ACC112 (cell line): Measurements from ENCODE around the gene ARMC9.
"Not testable (repeated sequence)": the region's sequence is repeated elsewhere in the genome, so short reads cannot be mapped to it uniquely, and the experiment has no call there.

Experiments
- H2AFZ ChIP-seq: fragments of 200-600 bp; sonication (generic); one replicate; pipeline ENCODE4 v1.6.0; 2017; ENCODE audit warnings: antibody characterized with exemption, low read length; ENCODE audit not compliant: unreplicated experiment
- H3K27ac ChIP-seq: fragments of 200-600 bp; sonication (generic); 2 replicates; pipeline ENCODE4 v1.5.1; 2014; ENCODE audit warnings: low read depth, mild to moderate bottlenecking, antibody characterized with exemption, low read length, moderate library complexity
- H3K27me3 ChIP-seq: fragments of 200-600 bp; sonication (generic); 2 replicates; pipeline ENCODE4 v1.6.1; 2014; ENCODE audit warnings: mild to moderate bottlenecking, antibody characterized with exemption, low read length, moderate library complexity, mixed read lengths; ENCODE audit not compliant: insufficient read depth
- H3K36me3 ChIP-seq: fragments of 200-600 bp; sonication (generic); 2 replicates; pipeline ENCODE4 v1.6.1; 2016; ENCODE audit warnings: mild to moderate bottlenecking, antibody characterized with exemption, low read length, moderate library complexity, mixed read lengths; ENCODE audit not compliant: insufficient read depth
- H3K4me1 ChIP-seq: fragments of 200-600 bp; sonication (generic); one replicate; pipeline ENCODE4 v1.6.1; 2016; ENCODE audit warnings: low read length, mixed read lengths; ENCODE audit not compliant: insufficient read depth, unreplicated experiment, control insufficient read depth
- H3K4me3 ChIP-seq: fragments of 200-600 bp; sonication (generic); 2 replicates; pipeline ENCODE4 v1.5.1; 2014; ENCODE audit warnings: mild to moderate bottlenecking, low read depth, low read length
- H3K79me2 ChIP-seq: fragments of 200-600 bp; sonication (generic); one replicate; pipeline ENCODE4 v1.6.0; 2016; ENCODE audit warnings: low read length; ENCODE audit not compliant: control insufficient read depth, unreplicated experiment, insufficient read depth

The ARMC9 gene

GRCh38 chr2:231245249-231246094 lies 47.0 kb downstream of the ARMC9 start:
- Histone ChIP-seq H3K27me3 (no peaks in the 10 kb centered on the region), H3K4me3 (no peak overlapping the region), H3K79me2 (no peaks in the 10 kb centered on the region), H3K4me1 (no peaks in the 10 kb centered on the region), H2AFZ (no peak overlapping the region), H3K27ac (no peak overlapping the region), H3K36me3 (peaks cover 6% of the 10 kb centered on the region)

GRCh38 chr2:231246171-231246842 lies 47.9 kb downstream of the ARMC9 start:
- H3K4me1 ChIP-seq: no peaks in the 10 kb centered on the region

GRCh38 chr2:231250146-231250545 lies 51.7 kb downstream of the ARMC9 start:
- Histone ChIP-seq H3K36me3 (peaks cover 6% of the 10 kb centered on the region; the same call in 1 of the 2 replicates), H3K4me1 (no peaks in the 10 kb centered on the region), H3K79me2 (no peaks in the 10 kb centered on the region), H2AFZ (no peak overlapping the region), H3K27me3 (no peaks in the 10 kb centered on the region), H3K27ac (no peak overlapping the region), H3K4me3 (no peak overlapping the region)

More at GRCh38 chr2:231246171-231246842, 47.9 kb downstream of the ARMC9 start:
- H3K79me2 ChIP-seq: no peaks in the 10 kb centered on the region
- no peak overlapping the region for H3K27ac ChIP-seq
- peaks cover 6% of the 10 kb centered on the region for H3K36me3 ChIP-seq
- no peak overlapping the region for H3K4me3 ChIP-seq
- no peaks in the 10 kb centered on the region for H3K27me3 ChIP-seq
- H2AFZ ChIP-seq: no peak overlapping the region

GRCh38 chr2:231250698-231251097 lies 52.3 kb downstream of the ARMC9 start:
- Histone ChIP-seq H3K4me1 (no peaks in the 10 kb centered on the region), H3K79me2 (no peaks in the 10 kb centered on the region), H2AFZ (no peak overlapping the region), H3K27me3 (no peaks in the 10 kb centered on the region), H3K4me3 (no peak overlapping the region), H3K27ac (no peak overlapping the region), H3K36me3 (peaks cover 6% of the 10 kb centered on the region; the same call in 1 of the 2 replicates)

- H3K36me3 ChIP-seq, H3K79me2 ChIP-seq, H3K4me1 ChIP-seq, H2AFZ ChIP-seq, H3K27me3 ChIP-seq, H3K4me3 ChIP-seq, H3K27ac ChIP-seq: not testable (repeated sequence)
These were observed 54.9 kb downstream of the ARMC9 start for GRCh38 chr2:231253292-231253691.

GRCh38 chr2:231256494-231256893 lies 58.1 kb downstream of the ARMC9 start:
- Histone ChIP-seq H3K27me3 (no peaks in the 10 kb centered on the region), H3K36me3 (no peaks in the 10 kb centered on the region; the same call in 1 of the 2 replicates), H3K4me3 (no peak overlapping the region), H3K79me2 (no peaks in the 10 kb centered on the region), H3K27ac (no peak overlapping the region), H2AFZ (no peak overlapping the region), H3K4me1 (no peaks in the 10 kb centered on the region)

- no peaks in the 10 kb centered on the region for H3K4me1 ChIP-seq
- no peak overlapping the region for H3K4me3 ChIP-seq
- no peaks in the 10 kb centered on the region; the same call in 1 of the 2 replicates for H3K36me3 ChIP-seq
- H3K27me3 ChIP-seq: no peaks in the 10 kb centered on the region
- no peak overlapping the region for H3K27ac ChIP-seq
- no peak overlapping the region for H2AFZ ChIP-seq
- H3K79me2 ChIP-seq: no peaks in the 10 kb centered on the region
These were observed 59.3 kb downstream of the ARMC9 start for GRCh38 chr2:231257763-231258162.

- H3K27me3 ChIP-seq: no peaks in the 10 kb centered on the region
- no peak overlapping the region for H3K27ac ChIP-seq
- no peaks in the 10 kb centered on the region; the same call in 1 of the 2 replicates for H3K36me3 ChIP-seq
- no peak overlapping the region for H2AFZ ChIP-seq
- no peaks in the 10 kb centered on the region for H3K79me2 ChIP-seq
- no peaks in the 10 kb centered on the region for H3K4me1 ChIP-seq
- no peak overlapping the region for H3K4me3 ChIP-seq
These were observed 60.3 kb downstream of the ARMC9 start for GRCh38 chr2:231258701-231259100.

GRCh38 chr2:231259104-231259503 lies 60.7 kb downstream of the ARMC9 start:
- Histone ChIP-seq H3K27me3 (no peaks in the 10 kb centered on the region), H3K27ac (no peak overlapping the region), H3K79me2 (no peaks in the 10 kb centered on the region), H3K4me3 (no peak overlapping the region), H3K36me3 (no peaks in the 10 kb centered on the region; the same call in 1 of the 2 replicates), H2AFZ (no peak overlapping the region), H3K4me1 (no peaks in the 10 kb centered on the region)

GRCh38 chr2:231260442-231261208 lies 62.2 kb downstream of the ARMC9 start:
- H2AFZ ChIP-seq: no peak overlapping the region
- no peak overlapping the region for H3K27ac ChIP-seq
- H3K27me3 ChIP-seq: no peaks in the 10 kb centered on the region
- H3K4me3 ChIP-seq: no peak overlapping the region
- no peaks in the 10 kb centered on the region for H3K4me1 ChIP-seq
- H3K36me3 ChIP-seq: no peaks in the 10 kb centered on the region; the same call in 1 of the 2 replicates
- no peaks in the 10 kb centered on the region for H3K79me2 ChIP-seq
